GM18868 (cell line): ENCODE measurements around the gene XPOT.
"Not testable (repeated sequence)": the region's sequence is repeated elsewhere in the genome, so short reads cannot be mapped to it uniquely, and the experiment has no call there.

Experiments
- ATAC-seq: cut with Tn5 transposase; IDR thresholded peaks from one replicate; pipeline ENCODE4 v1.9.1; 2021; ENCODE audit warnings: mild to moderate bottlenecking, moderate library complexity; ENCODE audit not compliant: unreplicated experiment

Gene XPOT

DNA sequence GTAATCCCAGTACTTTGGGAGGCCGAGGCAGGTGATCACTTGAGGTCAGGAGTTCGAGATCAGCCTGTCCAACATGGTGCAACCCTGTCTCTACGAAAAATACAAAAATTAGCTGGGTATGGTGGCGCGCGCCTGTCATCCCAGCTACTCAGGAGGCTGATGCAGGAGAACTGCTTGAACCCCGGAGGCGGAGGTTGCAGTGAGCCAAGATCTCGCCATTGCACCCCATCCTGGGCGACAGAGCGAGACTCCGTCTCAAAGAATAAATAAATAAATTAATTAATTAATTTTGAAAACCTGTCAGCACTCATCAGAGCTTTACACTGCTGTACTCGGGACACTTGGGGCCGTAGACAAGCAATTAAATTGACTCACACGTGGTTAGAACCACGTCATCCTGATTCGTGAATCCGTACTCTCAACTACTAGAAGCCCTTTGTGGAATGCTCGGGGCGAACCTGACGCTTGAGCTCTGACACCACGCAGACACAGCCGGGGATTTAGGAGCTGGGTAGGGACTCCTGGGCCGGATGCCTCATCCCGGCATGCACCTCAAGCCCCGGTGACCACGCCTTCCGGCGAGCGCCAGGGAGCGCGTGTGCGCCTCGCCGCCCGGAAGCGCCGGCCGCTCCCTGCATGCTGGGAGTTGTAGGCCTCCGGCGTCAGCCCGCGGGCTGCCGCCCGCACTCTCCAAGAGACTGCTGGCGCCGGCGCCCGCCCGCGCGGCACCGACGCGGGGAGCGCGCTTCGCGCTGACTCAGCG lies at the start of gene XPOT:
TSS of gene XPOT (plus strand) at position 686 of the 763 bp plus-strand sequence. CDS start 5,644 bp downstream, outside the sequence.
- peak; percentile 93 for ATAC-seq

- not testable (repeated sequence) for ATAC-seq
Measured at GRCh38 chr12:64356209-64356608, 48.0 kb upstream of the XPOT start.

- ATAC-seq = not testable (repeated sequence)
Measured at GRCh38 chr12:64361173-64361572, 43.0 kb upstream of the XPOT start.

DNA sequence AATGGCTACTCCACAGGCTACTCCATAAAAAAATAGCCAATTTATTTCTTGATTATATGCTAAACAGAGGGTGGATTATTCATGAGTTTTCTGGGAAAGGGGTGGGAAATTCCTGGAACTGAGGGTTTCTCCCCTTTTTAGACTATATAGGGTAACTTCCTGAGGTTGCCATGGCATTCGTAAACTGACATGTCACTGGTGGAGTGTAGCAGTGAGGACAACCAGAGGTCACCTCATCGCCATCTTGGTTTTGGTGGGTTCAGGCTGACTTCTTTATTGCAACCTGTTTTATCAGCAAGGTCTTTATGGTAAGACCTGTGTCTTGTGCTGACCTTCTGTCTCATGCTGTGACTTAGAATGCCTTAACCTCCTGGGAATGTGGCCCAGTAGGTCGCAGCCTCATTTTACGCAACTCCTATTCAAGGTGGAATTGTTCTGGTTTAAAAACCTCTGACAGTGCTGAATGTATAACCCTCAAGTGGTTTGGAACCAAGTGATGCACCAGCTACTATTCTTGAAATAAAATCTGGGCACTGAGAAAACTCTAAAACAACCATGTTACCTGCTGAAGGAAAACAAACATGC lies 41.4 kb upstream of the XPOT start:
- no peak for ATAC-seq

DNA sequence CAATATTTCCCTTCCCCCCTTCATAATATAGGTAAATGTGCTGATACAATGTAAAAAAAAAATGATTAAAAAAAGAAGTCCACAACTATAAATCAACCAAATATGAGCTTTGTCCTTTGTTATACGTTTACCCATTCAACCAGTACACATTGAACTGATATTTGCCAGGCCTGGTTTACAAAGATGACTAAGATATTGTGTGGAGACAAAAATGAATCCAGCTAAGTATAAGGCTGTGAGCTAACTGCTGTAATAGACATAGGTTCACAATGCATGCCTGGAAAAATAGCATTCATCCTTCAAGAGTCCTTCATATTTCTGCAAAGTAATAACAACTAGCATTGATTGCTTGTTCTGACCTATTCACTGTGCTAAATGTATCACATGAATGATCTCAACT lies 20.5 kb upstream of the XPOT start:
- no peak for ATAC-seq

- no peak for ATAC-seq
Measured at GRCh38 chr12:64385019-64385418, 19.2 kb upstream of the XPOT start.

DNA sequence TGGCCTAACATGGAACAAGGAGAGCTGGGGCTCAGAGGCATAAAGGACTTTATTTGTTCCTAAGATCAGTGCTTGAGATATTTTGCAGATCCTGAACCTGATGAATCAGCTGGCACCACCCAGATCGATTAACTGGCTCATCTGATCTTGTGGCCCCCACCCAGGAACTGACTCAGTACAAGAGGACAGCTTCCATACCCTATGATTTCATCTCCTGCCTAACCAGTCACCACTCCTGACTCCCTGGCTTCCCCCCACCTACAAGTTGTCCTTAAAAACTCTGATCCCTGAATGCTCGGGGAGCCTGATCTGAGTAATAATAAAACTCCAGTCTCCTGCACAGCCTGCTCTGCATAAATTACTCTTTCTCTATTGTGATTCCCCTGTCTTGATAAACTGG lies 18.7 kb upstream of the XPOT start:
- no peak for ATAC-seq

DNA sequence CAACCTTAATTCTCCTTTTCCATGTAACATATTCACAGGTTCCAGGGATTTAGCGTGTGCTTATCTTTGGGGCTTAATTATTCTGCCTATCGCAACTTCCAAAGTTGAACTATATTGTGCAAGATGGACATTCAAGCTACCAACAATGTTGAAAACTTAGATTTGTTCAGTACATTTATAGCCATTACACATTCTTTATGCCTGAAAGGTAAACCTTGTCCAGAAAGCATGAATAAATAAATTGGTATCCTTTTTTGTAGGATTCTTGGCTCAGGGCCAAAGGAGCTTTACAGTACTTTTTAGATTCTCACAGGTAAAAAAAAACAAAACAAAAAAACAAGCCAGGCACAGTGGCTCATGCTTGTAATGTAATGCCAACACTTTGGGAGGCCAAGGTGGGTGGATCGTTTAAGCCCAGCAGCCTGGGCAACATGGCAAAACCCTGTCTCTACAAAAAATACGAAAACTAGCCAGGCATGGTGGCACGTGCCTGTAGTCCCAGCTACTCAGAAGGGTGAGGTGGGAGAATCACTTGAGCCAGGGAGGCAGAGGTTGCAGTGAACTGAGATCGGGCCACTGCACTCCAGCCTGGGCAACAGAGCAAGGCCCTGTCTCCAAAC lies 16.9 kb upstream of the XPOT start:
- no peak for ATAC-seq

- ATAC-seq = no peak
Measured at GRCh38 chr12:64389154-64389553, 15.0 kb upstream of the XPOT start.

- ATAC-seq = no peak
Measured at GRCh38 chr12:64390275-64390851, 13.8 kb upstream of the XPOT start, which contains the start of gene C12orf56. Gene C12orf56 (minus strand): TSS chr12:64390758. CDS start chr12:64390565, 193 bp downstream.

- peak; percentile 79 for ATAC-seq
Measured at GRCh38 chr12:64392221-64392620, 12.0 kb upstream of the XPOT start.

- no peak for ATAC-seq
Measured at GRCh38 chr12:64395739-64396138, 8.5 kb upstream of the XPOT start.

GRCh38 chr12:64400041-64400440 lies 4.2 kb upstream of the XPOT start:
- no peak for ATAC-seq

DNA sequence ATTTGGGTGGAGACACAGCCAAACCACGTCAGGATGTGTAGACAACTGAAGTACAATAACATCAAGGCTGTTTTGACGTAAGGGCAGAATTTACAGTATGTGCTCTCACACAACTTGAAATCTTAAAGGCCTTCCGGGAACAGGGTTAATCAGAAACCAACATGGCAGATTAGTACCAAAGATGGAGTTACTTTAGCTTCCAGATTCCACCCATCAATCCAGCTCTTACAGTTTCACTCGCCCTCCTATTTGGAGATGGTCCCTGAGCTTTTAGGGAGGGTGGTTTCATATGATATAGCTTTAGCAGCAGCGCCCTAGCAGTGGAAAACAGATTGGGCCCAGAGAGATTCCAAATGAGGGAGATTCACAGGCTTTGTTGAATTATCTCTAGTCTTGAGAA lies 2.0 kb upstream of the XPOT start:
- ATAC-seq = no peak

DNA sequence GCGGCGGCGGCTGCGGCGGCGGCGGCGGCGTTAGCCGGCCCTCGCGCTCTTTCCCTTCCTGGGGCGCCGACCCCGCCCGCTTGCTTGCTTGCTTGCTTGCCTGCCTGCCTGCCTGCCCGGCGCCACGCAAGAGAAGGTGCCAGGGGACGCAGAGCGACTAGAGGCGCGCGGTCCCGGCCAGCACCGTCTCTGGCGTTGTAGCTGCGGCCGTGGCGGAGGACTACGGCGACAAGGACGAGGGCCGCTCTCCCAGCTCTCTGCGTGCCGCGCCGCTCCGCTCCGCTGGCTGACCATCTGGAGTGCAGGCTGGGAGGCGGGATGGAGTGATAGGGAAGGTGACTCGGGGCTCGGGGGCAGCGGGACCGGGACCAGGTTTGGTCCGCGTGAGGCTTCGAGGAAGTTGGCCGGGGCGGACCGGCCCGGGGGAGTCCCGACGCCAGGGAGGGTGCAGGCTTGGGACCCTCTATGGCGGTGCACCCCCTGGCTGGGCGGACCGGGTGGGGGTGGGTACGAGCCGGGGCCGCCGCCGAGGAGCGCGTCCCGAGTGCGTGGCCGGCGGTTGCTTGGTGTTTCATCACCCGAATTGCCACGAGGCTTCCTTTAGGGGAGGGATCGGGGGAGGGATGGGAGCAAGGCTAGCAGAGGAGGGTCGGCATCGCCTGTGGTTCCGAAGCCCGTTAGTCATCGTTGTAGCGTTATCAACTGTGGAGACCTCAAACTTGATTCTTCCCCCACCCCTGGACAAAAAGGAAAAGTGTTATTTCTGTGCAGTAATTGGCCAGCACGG lies 471 bp downstream of the XPOT start:
- ATAC-seq = peak; percentile 25

DNA sequence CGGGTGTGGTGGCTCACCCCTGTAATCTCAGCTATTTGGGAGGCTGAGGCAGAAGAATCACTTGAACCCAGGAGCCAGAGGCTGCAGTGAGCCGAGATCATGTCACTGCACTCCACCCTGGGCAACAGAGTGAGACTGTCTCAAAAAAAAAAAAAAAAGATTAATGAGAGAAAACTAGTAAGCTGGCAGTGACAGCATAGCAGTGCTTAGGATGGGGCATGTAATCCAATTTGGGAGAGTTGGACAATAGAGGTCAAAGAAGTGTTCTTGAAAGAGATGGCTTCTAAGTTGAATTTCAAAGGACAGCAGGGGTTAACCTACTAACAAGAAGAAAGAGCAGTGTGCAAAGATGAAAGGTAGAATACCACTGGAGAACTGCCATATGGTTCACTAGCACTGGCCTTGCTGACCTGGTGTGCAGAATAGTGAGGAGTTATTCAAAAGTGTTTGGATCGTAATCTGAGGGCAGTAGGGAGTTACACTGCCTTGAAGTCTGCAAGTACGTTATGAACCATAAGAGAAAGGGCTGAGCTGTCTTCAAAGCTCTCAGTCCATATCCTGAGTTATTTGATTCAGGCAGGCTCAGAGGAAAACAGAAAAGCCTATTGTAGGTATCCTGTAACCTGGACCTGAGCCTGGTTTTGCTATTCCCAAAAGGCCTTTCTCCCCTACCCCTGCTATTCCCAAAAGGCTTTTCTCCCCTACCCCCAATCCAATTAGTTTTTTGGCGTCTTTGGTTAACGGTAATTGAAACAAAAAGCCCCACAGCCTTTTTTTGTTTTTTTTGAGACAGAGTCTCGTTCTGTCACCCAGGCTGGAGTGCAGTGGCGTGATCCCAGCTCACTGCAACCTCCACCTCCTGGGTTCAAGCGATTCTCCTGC lies 3.4 kb downstream of the XPOT start:
- ATAC-seq = no peak

DNA sequence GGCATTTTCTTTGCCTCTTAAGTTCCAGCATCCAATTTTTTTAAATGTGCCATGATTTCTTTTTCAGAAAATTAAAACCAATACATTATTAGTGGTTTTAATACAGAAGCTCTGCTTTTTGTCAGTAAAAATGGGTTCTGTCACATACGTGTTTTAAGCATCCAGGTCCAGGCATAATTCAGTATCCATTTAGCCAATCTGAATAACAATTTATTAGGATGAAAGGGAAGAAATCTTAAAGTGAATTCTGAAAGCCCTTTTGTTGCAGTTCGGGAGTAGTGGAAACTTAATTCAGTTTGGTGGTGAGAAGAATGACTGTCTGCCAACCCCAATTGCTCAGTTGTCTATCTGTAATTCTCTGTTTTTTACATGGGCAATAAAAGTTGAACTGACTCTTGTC lies 7.2 kb downstream of the XPOT start:
- ATAC-seq = no peak

DNA sequence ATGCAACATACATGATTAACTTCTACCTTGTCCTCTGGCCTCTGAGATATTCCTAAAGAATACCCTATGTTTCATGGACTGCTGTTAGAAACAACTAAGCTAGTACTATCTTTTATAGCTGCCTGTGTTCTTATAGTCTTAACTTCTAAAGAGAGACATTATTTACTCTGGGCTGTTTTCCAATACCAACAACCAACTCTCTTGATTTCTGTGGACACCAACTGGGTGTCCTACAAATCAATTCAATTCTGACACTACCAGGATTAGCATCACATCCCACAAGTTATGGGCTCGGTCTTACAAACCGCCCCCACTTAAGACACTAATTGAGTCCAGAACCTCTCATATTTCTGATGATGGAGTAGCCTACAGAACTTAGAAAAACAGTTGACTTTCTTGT lies 8.3 kb downstream of the XPOT start:
- no peak for ATAC-seq

DNA sequence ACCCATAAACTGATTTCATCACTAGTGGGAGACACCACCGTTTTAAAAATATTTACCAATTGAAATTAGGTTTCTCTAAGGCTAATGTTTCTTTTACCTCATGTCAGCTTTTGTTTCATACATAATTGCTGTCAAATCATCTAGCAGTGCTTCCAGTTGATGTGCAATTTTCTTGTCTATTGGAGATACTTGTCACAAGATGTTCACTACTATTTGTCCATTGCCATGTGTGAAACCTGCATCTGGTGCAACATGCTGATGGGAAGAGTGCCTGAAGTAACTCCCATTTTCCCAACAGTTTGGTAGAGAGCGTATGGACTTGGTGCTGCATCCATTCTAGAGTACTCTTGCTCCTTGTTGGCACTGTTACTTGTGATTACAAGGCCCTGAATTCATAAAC lies 9.7 kb downstream of the XPOT start:
- no peak for ATAC-seq

- ATAC-seq = no peak
Measured at GRCh38 chr12:64418209-64418608, 14.0 kb downstream of the XPOT start.
